Hypothalamus (tissue), 51 donors: ENCODE results near the gene RALGPS2.
A peak's percentile ranks its signal among the peaks of the same experiment; 100 is the strongest.
"Not testable (repeated sequence)": the region's sequence is repeated elsewhere in the genome, so short reads cannot be mapped to it uniquely, and the experiment has no call there.

ENCODE experiments used
- DNase-seq, 51 donors: peaks; one replicate each; lab custom pipeline; 2025; lab: John Stamatoyannopoulos, UW

RALGPS2 gene

GRCh38 chr1:178724376-178724727 lies 692 bp upstream of the RALGPS2 start:
- no peak for DNase-seq

GRCh38 chr1:178725466-178726086 lies 532 bp downstream of the RALGPS2 start:
- peak in 23 of 51 donors; percentile 5 to 61 (median 25) for DNase-seq

GRCh38 chr1:178726087-178726517 lies 1.1 kb downstream of the RALGPS2 start:
- DNase-seq, result peak in 34 of 51 donors; percentile 2 to 63 (median 31)

- DNase-seq, result no peak
These were observed 1.5 kb downstream of the RALGPS2 start for GRCh38 chr1:178726545-178726944.

- DNase-seq, result no peak
These were observed 2.2 kb downstream of the RALGPS2 start for GRCh38 chr1:178727014-178727895.

GRCh38 chr1:178733972-178734371 lies 8.9 kb downstream of the RALGPS2 start:
- no peak for DNase-seq

- no peak for DNase-seq
These were observed 13.7 kb downstream of the RALGPS2 start for GRCh38 chr1:178738780-178739179.

- DNase-seq, result no peak
These were observed 14.4 kb downstream of the RALGPS2 start for GRCh38 chr1:178739285-178740045.

GRCh38 chr1:178740491-178740890 lies 15.4 kb downstream of the RALGPS2 start:
- no peak for DNase-seq

GRCh38 chr1:178740924-178741323 lies 15.9 kb downstream of the RALGPS2 start:
- no peak for DNase-seq

GRCh38 chr1:178743801-178744200 lies 18.8 kb downstream of the RALGPS2 start:
- DNase-seq, result no peak

GRCh38 chr1:178745260-178745659 lies 20.2 kb downstream of the RALGPS2 start:
- no peak for DNase-seq

- DNase-seq, result no peak
These were observed 21.3 kb downstream of the RALGPS2 start for GRCh38 chr1:178746345-178746744.

GRCh38 chr1:178747361-178747760 lies 22.3 kb downstream of the RALGPS2 start:
- DNase-seq, result not testable (repeated sequence)

GRCh38 chr1:178749581-178750166 lies 24.6 kb downstream of the RALGPS2 start:
- no peak for DNase-seq

GRCh38 chr1:178751046-178751445 lies 26.0 kb downstream of the RALGPS2 start:
- no peak for DNase-seq

- no peak for DNase-seq
These were observed 27.8 kb downstream of the RALGPS2 start for GRCh38 chr1:178752891-178753290.

GRCh38 chr1:178754655-178755256 lies 29.7 kb downstream of the RALGPS2 start:
- DNase-seq, result not testable (repeated sequence)

GRCh38 chr1:178768423-178768822 lies 43.4 kb downstream of the RALGPS2 start:
- peak in 2 of 51 donors; percentile 1 to 2 for DNase-seq

- no peak for DNase-seq
These were observed 47.9 kb downstream of the RALGPS2 start for GRCh38 chr1:178772952-178773351.
